HG02884 (cell line): ENCODE results near the gene APLP2.
"Not testable (repeated sequence)": the region's sequence is repeated elsewhere in the genome, so short reads cannot be mapped to it uniquely, and the experiment has no call there.

Source experiments
- ATAC-seq: cut with Tn5 transposase; IDR thresholded peaks from one replicate; pipeline ENCODE4 v1.9.1; 2021; ENCODE audit warnings: mild to moderate bottlenecking, moderate library complexity; ENCODE audit not compliant: unreplicated experiment

Gene APLP2

DNA sequence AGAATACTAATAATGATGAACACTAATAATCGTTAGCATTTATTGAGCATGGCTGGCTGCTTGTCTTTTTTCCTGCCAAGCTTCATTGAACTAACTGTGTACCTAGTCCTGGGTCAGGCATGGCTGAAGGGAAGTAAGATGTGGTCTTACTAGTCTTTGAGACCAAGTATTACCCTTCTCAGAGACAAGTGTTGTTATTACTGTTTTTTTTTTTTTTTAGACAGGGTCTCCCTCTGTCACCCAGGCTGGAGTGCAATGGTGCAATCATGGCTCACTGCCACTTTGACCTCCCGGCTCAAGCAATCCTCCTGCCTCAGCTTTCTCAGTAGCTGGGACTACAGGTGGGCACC is 94.5 kb downstream of the APLP2 start:
- no peak for ATAC-seq

DNA sequence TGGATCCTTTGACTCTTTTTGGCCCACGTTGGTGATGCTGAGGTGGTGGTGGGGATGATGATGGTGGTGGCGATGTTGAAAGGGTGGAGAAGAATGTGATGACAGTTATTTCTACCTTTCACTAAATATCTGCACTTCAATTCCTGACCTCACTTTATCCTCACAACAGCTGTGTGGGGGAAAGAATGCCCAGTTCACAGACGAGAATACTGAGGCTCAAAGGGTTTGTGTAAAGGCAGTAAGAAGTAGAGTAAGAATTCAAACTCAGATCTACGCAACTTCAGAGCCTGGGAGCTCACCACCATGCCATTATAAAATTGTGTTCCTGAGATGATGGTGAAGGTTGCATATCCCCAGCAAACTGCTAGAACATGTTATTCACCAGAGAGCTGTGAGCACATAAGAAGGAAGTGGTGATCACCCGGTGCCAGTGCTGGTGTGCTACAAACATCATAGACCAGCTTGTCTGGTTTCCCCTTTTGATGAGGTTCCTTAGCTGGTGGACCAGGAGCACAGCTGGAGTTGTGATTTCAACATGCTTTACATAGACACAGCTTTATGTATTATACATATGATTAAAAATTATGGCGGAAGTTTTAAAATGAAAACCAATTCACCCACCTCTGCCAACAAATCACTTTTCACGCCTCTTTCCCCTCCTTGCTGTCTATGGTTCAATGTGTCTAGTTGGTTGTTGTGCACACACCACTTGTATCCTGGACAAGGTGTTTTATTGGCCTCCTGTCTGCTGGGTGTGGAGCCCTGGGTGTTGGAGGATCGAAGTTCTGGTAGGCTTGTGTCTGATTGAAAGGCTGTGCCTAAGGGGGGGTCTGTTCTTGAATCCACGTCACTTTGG is 96.1 kb downstream of the APLP2 start:
- no peak for ATAC-seq

DNA sequence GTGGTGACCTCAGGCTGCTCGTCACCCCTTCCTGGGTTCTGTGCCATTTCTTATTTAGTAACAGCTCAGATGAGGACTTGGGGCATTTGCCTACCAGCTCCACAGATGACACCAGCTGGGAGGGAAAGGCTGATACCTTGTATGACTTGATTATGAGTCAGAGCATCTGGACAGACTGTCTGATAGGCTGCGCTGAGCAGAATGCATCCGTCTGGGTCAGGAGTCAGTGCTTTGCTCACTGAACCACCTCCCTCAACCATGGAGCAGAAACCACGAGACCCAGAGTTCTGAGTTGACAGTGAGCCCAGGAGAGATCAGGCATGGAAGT is 96.7 kb downstream of the APLP2 start:
- ATAC-seq: peak; percentile 80

GRCh38 chr11:130167146-130167545 is 97.5 kb downstream of the APLP2 start:
- no peak for ATAC-seq

GRCh38 chr11:130168105-130168504 is 98.4 kb downstream of the APLP2 start:
- no peak for ATAC-seq

DNA sequence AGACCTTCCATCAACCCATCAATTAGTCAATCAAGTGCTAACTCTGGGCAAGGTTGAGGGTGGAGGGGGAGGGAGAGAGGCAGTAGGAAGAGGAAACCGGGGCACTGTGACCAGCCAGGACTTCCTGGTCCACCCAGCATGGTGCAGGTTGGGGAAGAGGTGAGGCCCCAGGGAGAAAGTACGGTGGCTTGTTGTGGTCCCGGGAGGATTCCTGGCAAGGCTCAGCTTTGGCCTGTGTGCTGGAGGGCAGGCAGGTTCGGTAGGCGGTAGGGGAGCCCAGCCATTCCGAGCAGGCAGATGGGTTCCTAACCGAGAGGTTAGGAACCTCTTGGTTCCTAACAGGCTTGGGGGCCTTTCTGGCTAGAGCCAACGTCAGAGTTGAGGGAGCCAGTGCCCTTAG is 100.7 kb downstream of the APLP2 start:
- no peak for ATAC-seq

GRCh38 chr11:130171534-130171933 is 101.8 kb downstream of the APLP2 start:
- no peak for ATAC-seq

GRCh38 chr11:130172001-130172400 is 102.3 kb downstream of the APLP2 start:
- not testable (repeated sequence) for ATAC-seq

DNA sequence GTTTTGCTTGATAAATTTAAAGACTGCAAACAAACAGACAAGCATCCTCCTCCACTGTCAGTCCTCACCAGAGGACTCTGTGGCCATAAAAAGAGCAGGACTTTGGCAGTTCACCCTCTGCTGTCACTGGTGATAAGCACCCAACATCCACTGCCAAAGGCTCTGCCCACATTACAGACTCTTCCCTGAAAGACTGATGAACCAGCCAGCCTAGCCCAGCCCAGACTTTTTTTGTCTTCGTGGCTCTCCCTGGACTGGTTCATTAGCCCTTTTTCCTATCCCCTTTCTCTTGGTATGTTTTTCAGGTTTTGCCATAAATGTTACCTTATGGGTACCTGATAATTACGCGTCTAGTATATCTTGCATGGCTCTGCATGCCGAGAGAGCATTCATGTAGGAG is 104.9 kb downstream of the APLP2 start:
- ATAC-seq: no peak

DNA sequence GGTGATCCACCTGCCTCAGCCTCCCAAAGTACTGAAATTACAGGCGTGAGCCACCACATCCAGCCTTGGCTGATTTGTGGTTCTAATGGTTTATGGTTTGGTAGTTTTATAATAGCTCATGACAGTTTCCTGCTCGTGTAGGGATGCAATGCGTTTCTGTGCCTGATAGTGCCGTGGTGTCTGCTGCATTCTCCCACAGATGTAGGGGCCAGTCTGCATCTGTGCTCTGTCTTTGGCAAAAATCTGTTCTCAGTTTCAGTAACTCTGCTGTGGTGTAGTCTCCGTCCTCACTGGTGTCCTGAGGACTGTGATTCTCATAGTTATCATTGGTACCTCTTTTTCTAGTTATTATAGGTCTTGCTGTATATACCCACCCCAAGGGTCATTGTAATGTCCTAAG is 106.2 kb downstream of the APLP2 start:
- no peak for ATAC-seq

- ATAC-seq: no peak
These were observed 108.1 kb downstream of the APLP2 start for GRCh38 chr11:130177782-130178181.

DNA sequence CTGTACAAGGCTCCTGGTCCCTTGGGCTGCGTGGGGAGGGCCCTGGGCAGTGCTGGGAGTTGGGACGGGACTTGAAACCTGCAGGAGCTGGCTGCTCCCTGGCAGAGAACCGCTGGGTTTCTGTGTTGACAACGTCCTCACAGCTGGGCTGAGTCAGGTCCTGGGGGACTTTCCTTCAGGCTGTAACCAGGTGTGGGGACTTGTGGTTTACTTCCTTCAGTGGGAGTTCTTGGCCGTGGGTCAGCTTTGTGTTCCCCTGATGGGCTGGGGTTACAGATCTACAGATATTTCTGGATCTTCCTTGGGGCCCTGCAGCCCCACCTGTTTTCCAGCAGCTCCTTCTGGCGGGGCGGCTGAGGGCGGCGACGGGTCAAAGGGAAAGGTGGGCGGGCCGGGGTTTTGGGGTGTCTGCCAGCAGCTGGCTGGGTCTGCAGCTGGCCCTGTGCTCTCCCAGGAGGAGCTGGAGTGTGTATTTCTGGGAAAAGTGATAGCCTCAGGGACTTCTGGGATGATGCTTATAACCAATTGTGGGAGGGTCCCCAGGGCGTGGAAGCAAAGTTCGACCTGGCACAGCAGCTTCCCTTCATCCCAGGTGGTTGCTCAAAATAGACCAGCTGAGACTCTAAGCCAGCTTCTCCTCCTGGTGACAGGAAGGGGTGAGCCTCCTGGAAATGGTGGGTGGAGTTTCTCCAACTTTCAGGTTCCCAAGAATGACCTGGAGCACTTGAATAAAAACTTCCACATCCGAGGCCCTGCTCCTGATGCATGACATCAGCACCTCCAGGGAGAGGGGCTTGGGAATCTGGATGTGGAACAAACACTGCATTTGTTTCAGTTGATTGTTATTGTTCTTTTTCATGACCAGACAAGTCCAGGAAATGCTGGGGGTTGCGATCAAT is 109.0 kb downstream of the APLP2 start:
- no peak for ATAC-seq

- no peak for ATAC-seq
These were observed 110.0 kb downstream of the APLP2 start for GRCh38 chr11:130179396-130180306.

DNA sequence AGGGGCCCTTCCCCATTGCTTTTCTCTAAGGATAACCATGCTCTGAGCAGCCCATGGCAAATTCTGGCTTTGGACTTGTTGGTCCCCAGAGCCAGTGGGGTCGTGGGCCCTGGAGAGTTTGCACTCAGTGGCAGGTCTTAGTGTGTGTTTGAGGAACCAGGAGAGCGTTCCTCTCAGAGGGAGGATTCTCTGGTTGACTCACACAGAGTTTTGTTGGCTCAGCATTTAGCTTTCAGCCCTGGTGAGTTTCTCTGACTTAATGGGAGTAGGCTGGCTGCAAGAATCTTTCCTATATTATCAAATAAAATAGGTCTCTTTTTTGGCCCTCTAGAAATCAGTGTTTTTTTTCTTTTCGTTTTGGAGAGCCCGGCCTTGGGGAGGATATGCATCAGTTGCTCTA is 110.8 kb downstream of the APLP2 start:
- peak; percentile 68 for ATAC-seq

GRCh38 chr11:130180896-130181294 is 111.2 kb downstream of the APLP2 start:
- no peak for ATAC-seq

- peak; percentile 47 for ATAC-seq
These were observed 111.9 kb downstream of the APLP2 start for GRCh38 chr11:130181295-130182272.

- ATAC-seq: no peak
These were observed 114.3 kb downstream of the APLP2 start for GRCh38 chr11:130183878-130184610.

GRCh38 chr11:130187096-130187495 is 117.4 kb downstream of the APLP2 start:
- no peak for ATAC-seq

GRCh38 chr11:130188047-130188446 is 118.4 kb downstream of the APLP2 start:
- no peak for ATAC-seq
